HUES6 (cell line): Measurements from ENCODE around the gene UBAP1L.

Experiments used
- H3K27ac ChIP-seq: 2 replicates; pipeline ENCODE4 v1.7.0; 2013; ENCODE audit warnings: low read depth, mild to moderate bottlenecking, low read length, inconsistent platforms
- H3K27me3 ChIP-seq: 2 replicates; pipeline ENCODE4 v1.6.1; 2013; ENCODE audit warnings: low read length; ENCODE audit not compliant: control insufficient read depth, insufficient read depth
- H3K36me3 ChIP-seq: 2 replicates; pipeline ENCODE4 v1.6.1; 2013; ENCODE audit warnings: low read length; ENCODE audit not compliant: control insufficient read depth, insufficient read depth
- H3K4me1 ChIP-seq: 2 replicates; pipeline ENCODE4 v1.6.1; 2013; ENCODE audit warnings: low read length; ENCODE audit not compliant: control insufficient read depth, insufficient read depth
- H3K4me3 ChIP-seq: 2 replicates; pipeline ENCODE4 v1.5.1; 2013; ENCODE audit warnings: low read depth, low read length
- H3K9ac ChIP-seq: one replicate; pipeline ENCODE4 v1.6.1; 2013; ENCODE audit warnings: mild to moderate bottlenecking, low read length
- H3K9me3 ChIP-seq: 2 replicates; pipeline ENCODE4 v1.6.1; 2013; ENCODE audit warnings: low read depth, low read length; ENCODE audit not compliant: control insufficient read depth, insufficient read depth

Gene UBAP1L

DNA sequence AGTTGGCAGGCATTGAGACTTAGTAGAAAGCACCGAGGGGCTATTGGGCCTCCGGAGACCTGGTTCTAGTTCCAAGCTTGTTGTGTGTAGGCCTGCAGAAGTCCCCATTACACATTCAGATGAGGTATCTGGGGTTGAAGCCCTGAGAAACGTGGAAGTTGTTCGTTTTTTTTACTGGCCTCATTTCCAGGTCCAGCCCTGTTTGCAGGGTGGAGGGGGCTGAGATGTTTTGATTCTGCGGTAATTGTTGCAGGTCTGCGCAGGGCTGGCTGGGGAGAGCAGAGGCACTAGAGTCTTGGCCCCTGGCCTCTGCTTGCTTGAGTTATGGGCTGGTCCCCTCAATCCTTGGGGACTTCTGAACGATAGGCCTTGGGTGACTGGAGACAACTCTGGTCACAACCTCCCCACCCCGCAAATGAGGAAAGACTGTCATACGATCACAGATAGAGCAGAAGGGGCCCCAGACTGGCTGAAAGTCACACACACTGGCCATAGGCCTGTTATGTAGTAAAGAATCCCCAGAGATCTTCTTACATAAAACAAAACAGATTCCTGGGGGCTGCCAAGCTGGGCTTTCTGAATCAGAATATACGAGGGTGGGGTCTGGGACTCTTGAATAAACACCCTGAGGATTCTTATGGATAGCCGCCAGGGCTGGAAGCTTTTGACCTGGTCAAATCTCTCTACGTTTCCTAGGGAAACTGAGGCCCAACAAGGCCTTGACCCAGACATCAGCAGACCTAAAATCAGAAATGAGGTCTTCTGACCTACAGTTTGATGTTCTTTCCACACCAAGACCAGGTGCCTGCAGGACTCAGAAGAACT lies 22.8 kb downstream of the UBAP1L start:
- Histone ChIP-seq H3K27me3 (no peaks in the 10 kb centered on the region), H3K9me3 (no peaks in the 10 kb centered on the region), H3K36me3 (no peaks in the 10 kb centered on the region), H3K4me3 (no peak overlapping the region), H3K9ac (no peak overlapping the region), H3K4me1 (peaks cover 22% of the 10 kb centered on the region), H3K27ac (no peak overlapping the region)

DNA sequence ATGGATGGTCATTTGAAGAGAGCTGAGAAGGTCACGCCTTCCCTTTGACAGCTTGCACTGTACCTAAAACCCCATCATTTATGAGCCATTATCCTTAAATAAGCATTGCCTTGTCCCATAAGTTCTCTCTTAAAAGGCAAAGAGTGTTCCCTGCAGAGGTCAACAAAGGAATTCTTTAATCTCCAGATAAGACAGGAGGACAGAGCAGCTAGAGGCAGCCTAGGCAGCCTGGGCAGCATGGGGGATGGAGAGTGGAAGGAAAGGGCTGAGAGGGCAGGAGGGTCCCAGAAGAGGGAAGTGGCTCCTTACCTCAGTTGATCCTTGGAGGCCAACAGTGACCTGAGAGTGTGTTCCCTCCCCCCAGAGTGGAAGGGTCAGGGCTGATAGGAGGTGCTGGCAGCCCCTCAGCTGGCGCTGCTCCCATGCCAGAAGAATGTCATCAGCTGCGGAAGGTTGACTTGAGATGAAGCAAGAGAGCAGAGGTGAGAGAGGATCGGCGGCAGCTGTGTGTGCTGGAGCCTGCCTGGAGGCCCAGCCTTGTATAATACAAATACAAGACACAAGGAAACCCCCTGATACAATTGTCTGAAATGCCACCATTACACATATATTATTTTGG lies 25.7 kb downstream of the UBAP1L start:
- H3K27ac ChIP-seq: no peak overlapping the region

DNA sequence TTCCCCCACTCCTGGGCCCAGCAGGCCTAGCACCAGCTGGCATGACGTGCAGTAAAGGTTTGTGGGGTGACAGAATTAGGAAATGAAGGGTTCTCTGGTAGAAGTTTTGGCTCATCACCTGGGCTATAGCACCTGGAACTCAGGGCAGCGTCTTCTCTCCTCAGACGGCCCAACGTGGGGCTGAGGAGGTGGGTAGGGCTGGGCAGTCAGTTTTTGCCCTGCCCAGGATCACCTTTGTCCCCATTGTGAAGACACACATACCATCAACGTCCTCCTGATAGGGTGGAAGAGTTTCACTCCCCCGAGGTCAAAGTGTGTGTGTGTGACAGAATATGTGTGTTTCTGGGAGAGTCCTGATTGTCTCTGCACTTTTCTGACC lies 26.4 kb downstream of the UBAP1L start:
- Histone ChIP-seq H3K4me1 (peaks cover 51% of the 10 kb centered on the region), H3K27ac (no peak overlapping the region), H3K9me3 (no peaks in the 10 kb centered on the region), H3K9ac (no peak overlapping the region), H3K27me3 (no peaks in the 10 kb centered on the region), H3K4me3 (no peak overlapping the region), H3K36me3 (no peaks in the 10 kb centered on the region)

More for the DNA sequence above, 25.7 kb downstream of the UBAP1L start:
- Histone ChIP-seq H3K27me3 (no peaks in the 10 kb centered on the region), H3K36me3 (no peaks in the 10 kb centered on the region), H3K9me3 (no peaks in the 10 kb centered on the region), H3K4me1 (peaks cover 44% of the 10 kb centered on the region), H3K4me3 (no peak overlapping the region), H3K9ac (no peak overlapping the region)

DNA sequence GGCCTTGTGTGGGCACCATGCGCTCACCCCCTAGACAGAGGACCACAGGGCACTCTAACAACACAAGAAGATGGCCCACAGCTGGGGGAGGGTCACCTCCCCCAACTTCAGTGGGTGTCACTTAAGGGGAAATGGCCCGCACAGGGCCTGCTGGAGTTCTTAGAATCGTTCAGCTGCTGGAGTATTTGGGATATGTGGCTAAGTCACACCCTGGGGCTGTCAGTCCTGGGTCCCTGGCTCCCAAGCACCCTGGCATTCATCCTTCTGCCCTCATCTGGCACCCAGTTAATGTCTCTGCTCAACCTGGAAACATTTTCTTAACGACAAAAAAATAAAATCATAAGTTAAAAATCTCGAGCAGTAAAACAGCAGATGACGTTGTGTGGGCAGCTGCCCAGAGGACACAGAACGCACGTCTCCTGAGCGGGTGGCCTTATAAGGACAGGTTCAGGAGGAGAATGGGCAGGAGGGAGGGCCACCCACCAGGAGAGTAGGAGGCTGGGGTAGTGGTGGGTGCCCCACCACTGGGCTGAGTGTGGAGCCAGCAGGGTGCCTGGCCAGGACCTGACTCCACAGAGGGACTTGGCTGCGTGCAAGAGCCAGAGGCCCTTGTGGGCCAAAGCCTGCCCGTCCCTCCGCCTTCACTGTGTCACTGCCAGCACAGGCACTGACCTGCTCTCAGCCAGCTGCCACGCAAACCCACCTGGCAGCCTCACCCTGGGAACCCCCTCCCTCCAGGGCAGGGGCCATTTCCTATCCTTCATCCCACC lies 26.9 kb downstream of the UBAP1L start:
- Histone ChIP-seq H3K9ac (no peak overlapping the region), H3K36me3 (no peaks in the 10 kb centered on the region), H3K27me3 (no peaks in the 10 kb centered on the region), H3K27ac (no peak overlapping the region), H3K4me3 (no peak overlapping the region), H3K4me1 (peaks cover 56% of the 10 kb centered on the region), H3K9me3 (no peaks in the 10 kb centered on the region)

DNA sequence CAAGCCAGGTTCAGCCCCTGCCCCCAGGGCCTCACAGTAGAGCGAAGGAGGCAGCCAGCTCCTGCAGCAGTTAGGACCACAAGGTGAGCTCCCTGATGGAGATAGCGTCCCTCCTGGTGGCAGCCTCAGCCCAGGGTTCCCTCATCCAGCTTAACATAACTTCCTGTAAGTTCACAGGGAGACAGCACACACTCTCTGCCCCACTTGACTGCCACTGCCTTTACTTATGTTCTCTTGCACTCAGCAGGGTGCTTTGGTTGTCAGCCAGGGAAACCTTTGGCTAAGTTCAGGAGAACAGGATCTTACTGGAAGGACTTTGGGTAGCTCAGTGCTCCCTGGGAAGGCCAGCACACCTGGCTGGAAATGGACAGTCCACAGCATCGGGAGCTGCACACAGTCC lies 27.6 kb downstream of the UBAP1L start:
- H3K4me1 ChIP-seq: peaks cover 62% of the 10 kb centered on the region
- H3K9me3 ChIP-seq: no peaks in the 10 kb centered on the region
- no peaks in the 10 kb centered on the region for H3K36me3 ChIP-seq
- no peak overlapping the region for H3K27ac ChIP-seq
- H3K9ac ChIP-seq: no peak overlapping the region
- no peak overlapping the region for H3K4me3 ChIP-seq
- no peaks in the 10 kb centered on the region for H3K27me3 ChIP-seq

DNA sequence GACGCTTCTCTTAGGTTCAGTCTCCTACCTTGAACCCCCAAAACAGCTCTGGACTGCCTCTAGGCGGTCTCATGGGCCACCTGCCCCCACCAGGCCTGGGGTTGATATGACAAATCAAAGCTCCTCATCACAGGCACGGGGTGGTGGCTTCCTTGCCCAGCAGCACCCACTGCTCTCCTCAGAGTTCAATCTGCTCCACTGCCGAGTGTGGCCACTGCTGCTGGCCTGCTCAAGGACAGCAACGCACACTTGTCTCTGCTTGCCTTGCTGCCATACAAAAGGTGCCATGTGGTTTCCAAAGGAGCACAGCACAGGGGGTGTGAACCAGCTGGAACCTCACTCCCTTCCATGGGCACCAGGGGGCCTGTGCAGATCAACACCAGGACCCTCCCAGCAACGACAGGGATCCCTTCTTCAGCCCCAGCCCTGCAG lies 28.3 kb downstream of the UBAP1L start:
- Histone ChIP-seq H3K27ac (no peak overlapping the region), H3K9ac (no peak overlapping the region), H3K27me3 (no peaks in the 10 kb centered on the region), H3K9me3 (no peaks in the 10 kb centered on the region), H3K36me3 (no peaks in the 10 kb centered on the region), H3K4me3 (no peak overlapping the region), H3K4me1 (peaks cover 69% of the 10 kb centered on the region)

DNA sequence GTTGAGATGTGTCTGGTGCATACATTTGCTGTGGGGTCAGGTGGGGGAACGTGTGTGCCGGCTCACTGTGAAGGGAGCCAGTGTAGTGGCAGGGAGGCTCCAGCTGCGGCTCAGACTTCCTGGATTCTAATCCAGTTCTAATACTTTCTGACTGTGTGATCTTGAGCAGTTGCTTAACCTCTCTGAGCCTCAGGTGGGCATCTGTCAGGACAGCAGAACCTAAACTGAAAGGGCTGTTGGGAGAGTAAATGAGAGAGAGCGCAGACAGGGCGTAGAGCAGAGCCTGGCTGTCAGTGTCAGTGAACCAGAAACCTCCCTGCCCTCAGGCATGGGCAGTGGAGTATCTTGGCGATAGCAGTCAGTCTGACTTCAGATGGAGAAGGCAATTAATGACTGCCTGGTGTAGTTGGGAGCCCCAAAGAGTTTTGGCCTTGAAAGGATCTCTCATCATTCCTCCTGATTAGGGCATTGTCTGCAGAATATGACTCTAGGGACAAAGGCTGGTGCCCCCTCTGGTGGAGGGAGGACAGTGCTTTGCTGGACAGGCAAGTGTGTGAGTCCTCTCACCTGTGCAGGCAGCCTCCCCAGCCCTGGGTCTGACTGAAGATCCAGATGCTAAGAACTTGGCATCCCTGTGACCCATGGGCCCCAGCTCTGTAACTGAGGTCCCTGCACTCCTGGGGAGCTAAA lies 28.9 kb downstream of the UBAP1L start:
- H3K27ac ChIP-seq: no peak overlapping the region
- no peaks in the 10 kb centered on the region for H3K9me3 ChIP-seq
- no peaks in the 10 kb centered on the region for H3K36me3 ChIP-seq
- no peak overlapping the region for H3K9ac ChIP-seq
- no peak overlapping the region for H3K4me3 ChIP-seq
- peaks cover 75% of the 10 kb centered on the region for H3K4me1 ChIP-seq
- H3K27me3 ChIP-seq: no peaks in the 10 kb centered on the region

DNA sequence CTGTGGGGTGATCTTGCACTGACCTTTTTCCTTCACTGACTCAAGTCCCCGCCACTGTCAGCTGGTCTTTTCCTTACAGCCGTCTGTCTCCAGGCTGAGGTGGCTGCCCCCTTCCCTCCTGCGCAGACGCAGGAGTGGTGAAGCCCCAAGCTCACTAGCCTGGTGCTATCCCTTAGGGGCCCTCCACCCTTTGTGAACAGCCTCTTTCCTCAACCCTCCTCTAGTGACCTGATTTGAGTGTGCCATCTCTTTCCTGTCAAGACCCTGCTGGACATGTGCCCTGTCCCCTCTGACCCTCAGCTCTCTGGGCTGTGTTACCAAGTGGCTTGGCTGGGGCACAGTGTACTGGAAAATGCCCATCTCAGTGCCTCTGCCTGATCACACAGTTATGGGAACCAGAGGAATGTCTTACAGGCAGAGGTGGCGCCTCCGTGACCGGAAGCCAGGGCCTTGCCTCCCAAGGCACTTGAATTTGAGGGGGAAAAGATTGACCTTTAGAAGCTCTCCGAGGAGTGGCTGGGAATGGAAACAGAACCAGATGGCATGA lies 29.7 kb downstream of the UBAP1L start:
- H3K4me1 ChIP-seq: peaks cover 77% of the 10 kb centered on the region
- no peak overlapping the region for H3K4me3 ChIP-seq
- no peaks in the 10 kb centered on the region for H3K9me3 ChIP-seq
- no peak overlapping the region for H3K27ac ChIP-seq
- no peak overlapping the region for H3K9ac ChIP-seq
- no peaks in the 10 kb centered on the region for H3K36me3 ChIP-seq
- no peaks in the 10 kb centered on the region for H3K27me3 ChIP-seq

DNA sequence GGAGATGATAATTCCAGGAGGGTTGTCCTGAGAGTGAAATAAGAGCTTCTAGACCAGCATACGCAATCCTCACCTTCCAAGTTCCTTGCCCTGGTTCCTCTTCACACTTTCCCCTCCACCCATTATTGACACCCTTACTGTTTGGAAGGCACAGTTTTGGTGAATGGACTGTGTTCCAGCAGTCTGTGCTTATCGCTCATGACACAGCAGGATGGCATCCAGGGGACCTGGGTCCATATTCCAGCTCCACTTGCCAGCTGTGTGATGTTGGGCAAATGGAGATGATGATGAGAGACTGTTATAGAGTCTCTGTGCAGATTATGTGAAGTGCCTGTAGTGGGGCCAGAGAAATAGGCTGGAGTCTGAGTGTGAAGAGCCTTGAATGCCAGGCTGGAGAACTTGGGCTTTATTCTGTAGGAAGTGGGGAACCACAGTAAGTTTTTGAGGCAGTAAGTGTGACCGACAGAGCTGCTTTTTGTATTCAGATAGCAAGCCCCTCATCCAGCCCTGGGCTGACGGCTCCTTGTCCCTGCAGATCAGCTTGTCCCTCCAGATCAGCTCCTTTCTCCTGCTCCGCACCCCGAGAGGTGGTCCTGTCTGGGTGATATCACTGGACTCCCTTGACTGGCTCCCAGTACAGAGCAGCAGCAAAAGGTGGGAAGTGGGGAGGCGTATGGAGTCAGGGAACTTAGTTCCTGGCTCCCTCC lies 30.3 kb downstream of the UBAP1L start:
- H3K9ac ChIP-seq: no peak overlapping the region
- no peak overlapping the region for H3K4me3 ChIP-seq
- H3K27ac ChIP-seq: no peak overlapping the region
- peaks cover 77% of the 10 kb centered on the region for H3K4me1 ChIP-seq
- no peaks in the 10 kb centered on the region for H3K36me3 ChIP-seq
- no peaks in the 10 kb centered on the region for H3K27me3 ChIP-seq
- H3K9me3 ChIP-seq: no peaks in the 10 kb centered on the region

DNA sequence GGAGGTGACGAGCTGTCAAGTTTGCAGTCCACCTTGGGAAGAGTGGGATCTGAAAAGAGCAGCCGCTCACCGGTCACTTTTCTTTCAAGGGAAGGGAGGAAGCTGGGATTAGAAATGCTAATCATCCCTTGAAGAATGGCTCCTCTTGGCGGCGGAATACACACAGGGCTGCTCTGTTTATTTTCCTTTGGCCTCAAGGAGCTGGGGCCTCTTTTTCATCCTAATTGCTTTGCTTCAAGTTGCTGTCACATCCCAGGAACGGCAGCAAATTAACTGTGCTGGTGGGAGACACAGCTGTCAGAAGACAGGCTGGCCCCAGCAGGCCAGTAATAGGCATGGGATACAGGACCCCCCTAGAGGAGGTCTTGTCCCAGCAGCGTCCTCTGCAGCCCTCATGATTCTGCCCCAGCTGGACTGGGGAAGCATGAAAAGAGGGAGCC lies 31.7 kb downstream of the UBAP1L start:
- Histone ChIP-seq H3K4me3 (peak overlapping the region; percentile 24; the same call in 1 of the 2 replicates), H3K4me1 (peaks cover 72% of the 10 kb centered on the region)

More for the DNA sequence above, 31.7 kb downstream of the UBAP1L start:
- peak overlapping the region; percentile 15; the same call in 1 of the 2 replicates for H3K27ac ChIP-seq
- no peaks in the 10 kb centered on the region for H3K36me3 ChIP-seq
- peak overlapping the region; percentile 20 for H3K9ac ChIP-seq
- H3K27me3 ChIP-seq: no peaks in the 10 kb centered on the region
- H3K9me3 ChIP-seq: no peaks in the 10 kb centered on the region
